GM23338 (cell line): ENCODE data around the gene BARX1. TPM values are rescaled to one million over a fixed set of nuclear protein-coding genes. Genes with fewer than 3 reads are reported as not detected.

Experiments
- ATAC-seq: fragments of 200-7000 bp; cut with Tn5 transposase; 3 replicates; pipeline ENCODE4 v1.9.1; 2020
- DNase-seq: peaks from one replicate; pipeline ENCODE4 v3.0.0-alpha.2; 2015; ENCODE audit warnings: low spot score
- H2AFZ ChIP-seq: fragments of 200-600 bp; sonication (generic); 2 replicates; pipeline ENCODE4 v1.8.0; 2016; ENCODE audit warnings: antibody characterized with exemption, mild to moderate bottlenecking, moderate library complexity
- H3F3A ChIP-seq: fragments of 200-600 bp; sonication (generic); replicated peaks from 2 replicates; pipeline ENCODE4 v1.8.0; 2017; ENCODE audit warnings: antibody characterized with exemption, mixed run types, low read depth
- H3K27ac ChIP-seq: fragments of 200-600 bp; sonication (generic); 2 replicates; pipeline ENCODE4 v1.6.1; 2016; ENCODE audit warnings: low read depth
- H3K27me3 ChIP-seq: fragments of 200-600 bp; sonication (generic); 2 replicates; pipeline ENCODE4 v1.8.0; 2016; ENCODE audit warnings: mild to moderate bottlenecking, mixed run types, moderate library complexity; ENCODE audit not compliant: insufficient read depth
- H3K36me3 ChIP-seq: fragments of 200-600 bp; sonication (generic); 2 replicates; pipeline ENCODE4 v1.8.0; 2016; ENCODE audit warnings: mild to moderate bottlenecking; ENCODE audit not compliant: insufficient read depth
- H3K4me1 ChIP-seq: fragments of 200-600 bp; sonication (generic); 2 replicates; pipeline ENCODE4 v1.8.0; 2016; ENCODE audit warnings: mild to moderate bottlenecking, moderate library complexity; ENCODE audit not compliant: insufficient read depth
- H3K4me2 ChIP-seq: fragments of 200-600 bp; sonication (generic); 2 replicates; pipeline ENCODE4 v1.7.1; 2017; ENCODE audit warnings: mixed run types
- H3K4me3 ChIP-seq: fragments of 200-600 bp; sonication (generic); 2 replicates; pipeline ENCODE4 v1.6.1; 2016; ENCODE audit warnings: mixed run types
- H3K79me2 ChIP-seq: fragments of 200-600 bp; sonication (generic); replicated peaks from 2 replicates; pipeline ENCODE4 v1.8.0; 2017; ENCODE audit warnings: mild to moderate bottlenecking; ENCODE audit not compliant: insufficient read depth
- H3K9me2 ChIP-seq: fragments of 200-600 bp; sonication (generic); 2 replicates; pipeline ENCODE4 v1.8.0; 2017; ENCODE audit not compliant: insufficient read depth
- H4K20me1 ChIP-seq: fragments of 200-600 bp; sonication (generic); replicated peaks from 2 replicates; pipeline ENCODE4 v1.8.0; 2017; ENCODE audit warnings: mild to moderate bottlenecking; ENCODE audit not compliant: insufficient read depth
- H3K27ac Mint-ChIP-seq: 2 replicates; pipeline ENCODE4 v1.8.0; 2020; ENCODE audit warnings: inconsistent platforms, mild to moderate bottlenecking, moderate library complexity, mixed read lengths
- H3K27me3 Mint-ChIP-seq: 3 replicates; pipeline ENCODE4 v1.8.0; 2022; ENCODE audit warnings: low read depth, mild to moderate bottlenecking, moderate library complexity, mixed read lengths, inconsistent platforms; ENCODE audit not compliant: insufficient read depth, poor library complexity
- H3K36me3 Mint-ChIP-seq: 3 replicates; pipeline ENCODE4 v1.8.0; 2021; ENCODE audit warnings: low read depth, mild to moderate bottlenecking, inconsistent platforms, moderate library complexity, mixed read lengths
- H3K4me1 Mint-ChIP-seq: 3 replicates; pipeline ENCODE4 v1.8.0; 2020; ENCODE audit warnings: mild to moderate bottlenecking, inconsistent platforms, mixed read lengths
- H3K4me3 Mint-ChIP-seq: 3 replicates; pipeline ENCODE4 v1.8.0; 2021; ENCODE audit warnings: moderate library complexity, mild to moderate bottlenecking, inconsistent platforms, mixed read lengths
- H3K9me3 Mint-ChIP-seq: 3 replicates; pipeline ENCODE4 v1.8.0; 2020; ENCODE audit warnings: moderate library complexity, mild to moderate bottlenecking, inconsistent platforms, mixed read lengths
- CREB1 ChIP-seq: fragments of 250-450 bp; sonication (Bioruptor Pico); IDR thresholded peaks from 2 replicates; pipeline ENCODE4 v1.5.0; 2020; ENCODE audit warnings: low read depth, mild to moderate bottlenecking, moderate library complexity
- EZH2 ChIP-seq: fragments of 200-600 bp; sonication (generic); IDR thresholded peaks from one replicate; pipeline ENCODE4 v1.8.0; 2017; ENCODE audit warnings: antibody characterized with exemption, mild to moderate bottlenecking, low read depth; ENCODE audit not compliant: unreplicated experiment
- EZH2phosphoT487 ChIP-seq: fragments of 200-600 bp; sonication (generic); IDR thresholded peaks from one replicate; pipeline ENCODE4 v1.8.1; 2018; ENCODE audit warnings: antibody characterized with exemption; ENCODE audit not compliant: unreplicated experiment
- JUNB ChIP-seq: IDR thresholded peaks from one replicate; pipeline ENCODE4 v1.6.1; 2016; ENCODE audit warnings: antibody characterized with exemption; ENCODE audit not compliant: unreplicated experiment
- NANOG ChIP-seq: IDR thresholded peaks from 2 replicates; pipeline ENCODE4 v1.6.1; 2016; ENCODE audit warnings: antibody characterized with exemption, borderline replicate concordance
- POLR2AphosphoS5 ChIP-seq: IDR thresholded peaks from 2 replicates; pipeline ENCODE4 v1.6.1; 2016; ENCODE audit warnings: antibody characterized with exemption, low read depth
- STAT1 ChIP-seq: IDR thresholded peaks from one replicate; pipeline ENCODE4 v1.6.1; 2016; ENCODE audit warnings: antibody characterized with exemption; ENCODE audit not compliant: unreplicated experiment
- ZNF114 ChIP-seq: fragments of 250-450 bp; sonication (Bioruptor Pico); IDR thresholded peaks from 2 replicates; pipeline ENCODE4 v1.5.0; 2020; ENCODE audit warnings: mild to moderate bottlenecking, moderate library complexity
- ZNF331 ChIP-seq: fragments of 250-450 bp; sonication (Bioruptor Pico); IDR thresholded peaks from 2 replicates; pipeline ENCODE4 v1.5.0; 2020; ENCODE audit warnings: low read depth, mild to moderate bottlenecking, moderate library complexity
- polyA plus RNA-seq: library from polyadenylated mRNA; unstranded; fragments of >200 nt; fragmentation: Nextera tagmentation; extraction: Ambion mirVana; gene quantifications from 2 replicates; pipeline ENCODE4 v1.2.1, GENCODE V29; 2016
- total RNA-seq: library from RNA; depleted of rRNA; stranded (reverse); fragments of >200 nt; shearing (Covaris generic); gene quantifications from 2 replicates; pipeline ENCODE4 v1.2.3, GENCODE V29; 2014
- TF ChIP-seq, protein P1 (sequence below): IDR thresholded peaks from one replicate; pipeline ENCODE4 v1.6.1; 2018; ENCODE audit warnings: antibody characterized with exemption; ENCODE audit not compliant: unreplicated experiment
- TF ChIP-seq, protein P2 (sequence below): IDR thresholded peaks from 2 replicates; pipeline ENCODE4 v1.6.1; 2016; ENCODE audit warnings: antibody characterized with exemption
- TF ChIP-seq, protein P3 (sequence below), 2 experiments: fragments of 200-600 bp in 1 of 2; sonication (generic) in 1 of 2; conservative IDR thresholded peaks; 2 replicates each; pipeline versions ENCODE4 v1.5.1 to v1.6.1; 2016 to 2017; ENCODE audit warnings: antibody characterized with exemption in 2 of 2, low read depth in 2 of 2, mild to moderate bottlenecking in 2 of 2, moderate library complexity in 1 of 2
- TF ChIP-seq, protein P4 (sequence below): fragments of 250-450 bp; sonication (Bioruptor Pico); IDR thresholded peaks from 2 replicates; pipeline ENCODE4 v1.5.0; 2020; ENCODE audit warnings: mild to moderate bottlenecking, moderate library complexity

The BARX1 gene
- total and polyA plus RNA-seq, 2 experiments from 2014 or later, result 0.87 to 1.6 TPM

DNA sequence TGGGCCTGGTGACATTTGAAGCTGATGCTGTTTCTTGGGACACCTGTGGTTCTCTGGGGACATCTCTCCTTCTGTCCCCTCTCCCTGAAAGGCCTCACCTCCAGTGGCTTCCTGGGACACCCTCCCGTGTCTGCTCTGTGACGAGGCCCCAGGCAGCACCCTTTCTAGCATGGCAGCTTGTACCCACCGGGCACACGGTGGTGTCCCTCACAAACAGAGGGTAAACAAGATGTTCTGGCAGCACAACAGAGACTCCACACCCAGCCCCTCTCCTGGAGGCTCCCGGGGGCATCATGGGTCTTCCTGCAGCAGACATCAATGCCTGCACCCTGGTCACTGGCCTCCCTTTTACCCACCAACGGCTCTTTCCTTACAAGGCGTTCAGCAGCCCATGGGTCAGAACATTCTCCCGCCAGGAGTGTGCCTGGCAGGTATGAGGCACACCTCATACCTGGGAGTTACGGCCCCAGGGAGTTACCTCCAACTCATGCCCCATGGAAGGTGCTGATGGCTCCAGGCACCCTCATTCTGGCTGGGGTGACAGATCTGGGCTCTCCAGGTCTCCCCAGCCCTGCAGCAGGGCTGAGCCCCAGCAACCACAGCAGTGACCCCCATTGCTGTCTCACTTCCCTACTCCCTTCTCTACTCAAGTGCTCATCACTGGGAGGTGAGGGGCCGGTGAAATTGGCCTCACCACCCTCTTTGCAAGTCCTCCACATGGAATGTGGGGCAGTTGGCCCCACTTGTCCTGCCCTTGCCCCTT, 51.1 kb downstream of the BARX1 start:
- peaks cover 17% of the 10 kb centered on the region for H3K27me3 Mint-ChIP-seq
- no peak for DNase-seq
- Histone ChIP-seq H3K27me3 (no peaks in the 10 kb centered on the region), H3K4me2 (no peak overlapping the region), H3K4me1 (no peaks in the 10 kb centered on the region), H2AFZ (no peak overlapping the region), H3K4me3 (no peak overlapping the region), H3K79me2 (no peaks in the 10 kb centered on the region), H3K36me3 (no peaks in the 10 kb centered on the region), H3F3A (no peaks in the 10 kb centered on the region), H4K20me1 (no peaks in the 10 kb centered on the region), H3K9me2 (no peaks in the 10 kb centered on the region), H3K27ac (no peak overlapping the region)
- H3K4me1 Mint-ChIP-seq, result peaks cover under 1% of the 10 kb centered on the region; the same call in 1 of the 3 replicates
- H3K9me3 Mint-ChIP-seq, result peaks cover 11% of the 10 kb centered on the region
- TF ChIP-seq STAT1 (no peak), NANOG (no peak), JUNB (no peak), CREB1 (CRISPR knock-in tag) (no peak), ZNF331 (no peak), EZH2 (no peak), POLR2AphosphoS5 (no peak), EZH2phosphoT487 (no peak), ZNF114 (no peak)
- TF ChIP-seq, protein P1, sequence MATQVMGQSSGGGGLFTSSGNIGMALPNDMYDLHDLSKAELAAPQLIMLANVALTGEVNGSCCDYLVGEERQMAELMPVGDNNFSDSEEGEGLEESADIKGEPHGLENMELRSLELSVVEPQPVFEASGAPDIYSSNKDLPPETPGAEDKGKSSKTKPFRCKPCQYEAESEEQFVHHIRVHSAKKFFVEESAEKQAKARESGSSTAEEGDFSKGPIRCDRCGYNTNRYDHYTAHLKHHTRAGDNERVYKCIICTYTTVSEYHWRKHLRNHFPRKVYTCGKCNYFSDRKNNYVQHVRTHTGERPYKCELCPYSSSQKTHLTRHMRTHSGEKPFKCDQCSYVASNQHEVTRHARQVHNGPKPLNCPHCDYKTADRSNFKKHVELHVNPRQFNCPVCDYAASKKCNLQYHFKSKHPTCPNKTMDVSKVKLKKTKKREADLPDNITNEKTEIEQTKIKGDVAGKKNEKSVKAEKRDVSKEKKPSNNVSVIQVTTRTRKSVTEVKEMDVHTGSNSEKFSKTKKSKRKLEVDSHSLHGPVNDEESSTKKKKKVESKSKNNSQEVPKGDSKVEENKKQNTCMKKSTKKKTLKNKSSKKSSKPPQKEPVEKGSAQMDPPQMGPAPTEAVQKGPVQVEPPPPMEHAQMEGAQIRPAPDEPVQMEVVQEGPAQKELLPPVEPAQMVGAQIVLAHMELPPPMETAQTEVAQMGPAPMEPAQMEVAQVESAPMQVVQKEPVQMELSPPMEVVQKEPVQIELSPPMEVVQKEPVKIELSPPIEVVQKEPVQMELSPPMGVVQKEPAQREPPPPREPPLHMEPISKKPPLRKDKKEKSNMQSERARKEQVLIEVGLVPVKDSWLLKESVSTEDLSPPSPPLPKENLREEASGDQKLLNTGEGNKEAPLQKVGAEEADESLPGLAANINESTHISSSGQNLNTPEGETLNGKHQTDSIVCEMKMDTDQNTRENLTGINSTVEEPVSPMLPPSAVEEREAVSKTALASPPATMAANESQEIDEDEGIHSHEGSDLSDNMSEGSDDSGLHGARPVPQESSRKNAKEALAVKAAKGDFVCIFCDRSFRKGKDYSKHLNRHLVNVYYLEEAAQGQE, result no peak
- TF ChIP-seq, protein P2, sequence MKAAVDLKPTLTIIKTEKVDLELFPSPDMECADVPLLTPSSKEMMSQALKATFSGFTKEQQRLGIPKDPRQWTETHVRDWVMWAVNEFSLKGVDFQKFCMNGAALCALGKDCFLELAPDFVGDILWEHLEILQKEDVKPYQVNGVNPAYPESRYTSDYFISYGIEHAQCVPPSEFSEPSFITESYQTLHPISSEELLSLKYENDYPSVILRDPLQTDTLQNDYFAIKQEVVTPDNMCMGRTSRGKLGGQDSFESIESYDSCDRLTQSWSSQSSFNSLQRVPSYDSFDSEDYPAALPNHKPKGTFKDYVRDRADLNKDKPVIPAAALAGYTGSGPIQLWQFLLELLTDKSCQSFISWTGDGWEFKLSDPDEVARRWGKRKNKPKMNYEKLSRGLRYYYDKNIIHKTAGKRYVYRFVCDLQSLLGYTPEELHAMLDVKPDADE, result no peak
- TF ChIP-seq, protein P3, sequence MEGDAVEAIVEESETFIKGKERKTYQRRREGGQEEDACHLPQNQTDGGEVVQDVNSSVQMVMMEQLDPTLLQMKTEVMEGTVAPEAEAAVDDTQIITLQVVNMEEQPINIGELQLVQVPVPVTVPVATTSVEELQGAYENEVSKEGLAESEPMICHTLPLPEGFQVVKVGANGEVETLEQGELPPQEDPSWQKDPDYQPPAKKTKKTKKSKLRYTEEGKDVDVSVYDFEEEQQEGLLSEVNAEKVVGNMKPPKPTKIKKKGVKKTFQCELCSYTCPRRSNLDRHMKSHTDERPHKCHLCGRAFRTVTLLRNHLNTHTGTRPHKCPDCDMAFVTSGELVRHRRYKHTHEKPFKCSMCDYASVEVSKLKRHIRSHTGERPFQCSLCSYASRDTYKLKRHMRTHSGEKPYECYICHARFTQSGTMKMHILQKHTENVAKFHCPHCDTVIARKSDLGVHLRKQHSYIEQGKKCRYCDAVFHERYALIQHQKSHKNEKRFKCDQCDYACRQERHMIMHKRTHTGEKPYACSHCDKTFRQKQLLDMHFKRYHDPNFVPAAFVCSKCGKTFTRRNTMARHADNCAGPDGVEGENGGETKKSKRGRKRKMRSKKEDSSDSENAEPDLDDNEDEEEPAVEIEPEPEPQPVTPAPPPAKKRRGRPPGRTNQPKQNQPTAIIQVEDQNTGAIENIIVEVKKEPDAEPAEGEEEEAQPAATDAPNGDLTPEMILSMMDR (conservative IDR thresholded peaks at IDR 0.05; ENCODE audit: low read depth in 2 of 2), result no peak
- TF ChIP-seq, protein P4, sequence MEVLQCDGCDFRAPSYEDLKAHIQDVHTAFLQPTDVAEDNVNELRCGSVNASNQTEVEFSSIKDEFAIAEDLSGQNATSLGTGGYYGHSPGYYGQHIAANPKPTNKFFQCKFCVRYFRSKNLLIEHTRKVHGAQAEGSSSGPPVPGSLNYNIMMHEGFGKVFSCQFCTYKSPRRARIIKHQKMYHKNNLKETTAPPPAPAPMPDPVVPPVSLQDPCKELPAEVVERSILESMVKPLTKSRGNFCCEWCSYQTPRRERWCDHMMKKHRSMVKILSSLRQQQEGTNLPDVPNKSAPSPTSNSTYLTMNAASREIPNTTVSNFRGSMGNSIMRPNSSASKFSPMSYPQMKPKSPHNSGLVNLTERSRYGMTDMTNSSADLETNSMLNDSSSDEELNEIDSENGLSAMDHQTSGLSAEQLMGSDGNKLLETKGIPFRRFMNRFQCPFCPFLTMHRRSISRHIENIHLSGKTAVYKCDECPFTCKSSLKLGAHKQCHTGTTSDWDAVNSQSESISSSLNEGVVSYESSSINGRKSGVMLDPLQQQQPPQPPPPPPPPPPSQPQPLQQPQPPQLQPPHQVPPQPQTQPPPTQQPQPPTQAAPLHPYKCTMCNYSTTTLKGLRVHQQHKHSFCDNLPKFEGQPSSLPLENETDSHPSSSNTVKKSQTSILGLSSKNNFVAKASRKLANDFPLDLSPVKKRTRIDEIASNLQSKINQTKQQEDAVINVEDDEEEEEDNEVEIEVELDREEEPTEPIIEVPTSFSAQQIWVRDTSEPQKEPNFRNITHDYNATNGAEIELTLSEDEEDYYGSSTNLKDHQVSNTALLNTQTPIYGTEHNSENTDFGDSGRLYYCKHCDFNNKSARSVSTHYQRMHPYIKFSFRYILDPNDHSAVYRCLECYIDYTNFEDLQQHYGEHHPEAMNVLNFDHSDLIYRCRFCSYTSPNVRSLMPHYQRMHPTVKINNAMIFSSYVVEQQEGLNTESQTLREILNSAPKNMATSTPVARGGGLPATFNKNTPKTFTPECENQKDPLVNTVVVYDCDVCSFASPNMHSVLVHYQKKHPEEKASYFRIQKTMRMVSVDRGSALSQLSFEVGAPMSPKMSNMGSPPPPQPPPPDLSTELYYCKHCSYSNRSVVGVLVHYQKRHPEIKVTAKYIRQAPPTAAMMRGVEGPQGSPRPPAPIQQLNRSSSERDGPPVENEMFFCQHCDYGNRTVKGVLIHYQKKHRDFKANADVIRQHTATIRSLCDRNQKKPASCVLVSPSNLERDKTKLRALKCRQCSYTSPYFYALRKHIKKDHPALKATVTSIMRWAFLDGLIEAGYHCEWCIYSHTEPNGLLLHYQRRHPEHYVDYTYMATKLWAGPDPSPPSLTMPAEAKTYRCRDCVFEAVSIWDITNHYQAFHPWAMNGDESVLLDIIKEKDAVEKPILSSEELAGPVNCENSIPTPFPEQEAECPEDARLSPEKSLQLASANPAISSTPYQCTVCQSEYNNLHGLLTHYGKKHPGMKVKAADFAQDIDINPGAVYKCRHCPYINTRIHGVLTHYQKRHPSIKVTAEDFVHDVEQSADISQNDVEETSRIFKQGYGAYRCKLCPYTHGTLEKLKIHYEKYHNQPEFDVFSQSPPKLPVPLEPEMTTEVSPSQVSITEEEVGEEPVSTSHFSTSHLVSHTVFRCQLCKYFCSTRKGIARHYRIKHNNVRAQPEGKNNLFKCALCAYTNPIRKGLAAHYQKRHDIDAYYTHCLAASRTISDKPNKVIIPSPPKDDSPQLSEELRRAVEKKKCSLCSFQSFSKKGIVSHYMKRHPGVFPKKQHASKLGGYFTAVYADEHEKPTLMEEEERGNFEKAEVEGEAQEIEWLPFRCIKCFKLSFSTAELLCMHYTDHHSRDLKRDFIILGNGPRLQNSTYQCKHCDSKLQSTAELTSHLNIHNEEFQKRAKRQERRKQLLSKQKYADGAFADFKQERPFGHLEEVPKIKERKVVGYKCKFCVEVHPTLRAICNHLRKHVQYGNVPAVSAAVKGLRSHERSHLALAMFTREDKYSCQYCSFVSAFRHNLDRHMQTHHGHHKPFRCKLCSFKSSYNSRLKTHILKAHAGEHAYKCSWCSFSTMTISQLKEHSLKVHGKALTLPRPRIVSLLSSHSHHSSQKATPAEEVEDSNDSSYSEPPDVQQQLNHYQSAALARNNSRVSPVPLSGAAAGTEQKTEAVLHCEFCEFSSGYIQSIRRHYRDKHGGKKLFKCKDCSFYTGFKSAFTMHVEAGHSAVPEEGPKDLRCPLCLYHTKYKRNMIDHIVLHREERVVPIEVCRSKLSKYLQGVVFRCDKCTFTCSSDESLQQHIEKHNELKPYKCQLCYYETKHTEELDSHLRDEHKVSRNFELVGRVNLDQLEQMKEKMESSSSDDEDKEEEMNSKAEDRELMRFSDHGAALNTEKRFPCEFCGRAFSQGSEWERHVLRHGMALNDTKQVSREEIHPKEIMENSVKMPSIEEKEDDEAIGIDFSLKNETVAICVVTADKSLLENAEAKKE (CRISPR knock-in tag), result no peak
- H3K4me3 Mint-ChIP-seq, result no peak overlapping the region
- ATAC-seq, result no peak
- no peak overlapping the region for H3K27ac Mint-ChIP-seq
- H3K36me3 Mint-ChIP-seq, result no peaks in the 10 kb centered on the region; the same call in 2 of the 3 replicates
